NCI-H2196 (cell line): ENCODE data around the gene NACAD.
"Not testable (repeated sequence)": the region's sequence is repeated elsewhere in the genome, so short reads cannot be mapped to it uniquely, and the experiment has no call there.

Experiments
- DNase-seq: peaks from one replicate; lab custom pipeline; 2025; ENCODE audit not compliant: unreplicated experiment; lab: John Stamatoyannopoulos, UW

The NACAD gene

DNA sequence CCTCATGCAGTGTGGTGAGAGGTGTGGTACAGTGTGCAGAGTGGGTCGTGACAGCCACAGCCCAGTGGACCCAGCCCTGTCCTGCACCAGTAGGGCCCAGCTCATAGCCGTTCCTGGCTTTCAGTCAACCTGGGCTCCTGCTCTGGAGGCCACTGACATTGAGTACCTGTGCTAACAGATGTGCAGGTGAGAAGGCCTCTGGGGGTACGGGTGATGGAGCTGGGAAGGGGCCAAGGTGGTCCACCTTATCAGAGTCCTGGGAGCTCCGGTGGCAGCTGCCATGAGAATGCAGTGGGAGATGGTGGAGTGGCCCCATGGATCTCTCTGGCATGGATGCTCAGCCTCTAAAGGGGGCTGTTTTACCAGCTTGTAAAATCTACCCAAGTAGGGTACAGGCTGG, 28.8 kb upstream of the NACAD start:
- DNase-seq, result no peak

DNA sequence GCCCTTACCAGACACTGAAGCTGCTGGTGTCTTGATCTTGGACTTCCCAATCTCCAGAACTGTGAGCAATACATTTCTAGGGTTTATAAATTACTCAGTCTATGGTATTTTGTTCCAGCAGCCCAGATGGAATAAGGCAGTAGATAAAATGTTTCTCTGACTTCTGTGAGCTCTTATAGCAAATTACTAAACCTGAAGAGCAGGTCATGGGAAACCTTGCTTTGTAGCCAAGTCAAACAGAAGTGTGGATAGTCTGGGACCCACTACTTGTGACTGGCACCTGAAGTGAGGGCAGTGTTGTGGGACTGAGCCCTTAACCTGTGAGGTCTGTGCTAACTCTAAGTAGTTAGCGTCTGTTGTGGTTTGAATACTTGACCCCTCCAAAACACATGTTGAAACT, 27.3 kb upstream of the NACAD start:
- DNase-seq, result no peak

GRCh38 chr7:45114926-45115325, 26.2 kb upstream of the NACAD start:
- DNase-seq, result no peak

- not testable (repeated sequence) for DNase-seq
Observed at GRCh38 chr7:45114257-45114656, 25.5 kb upstream of the NACAD start.

GRCh38 chr7:45112648-45113047, 23.9 kb upstream of the NACAD start:
- no peak for DNase-seq

- DNase-seq, result peak; percentile 98
Observed at GRCh38 chr7:45111298-45112223, 22.8 kb upstream of the NACAD start, which contains the start of gene TBRG4. Gene TBRG4, minus strand, starts transcription at chr7:45111697. Its CDS starts 2,460 bp downstream, at chr7:45109237.

DNA sequence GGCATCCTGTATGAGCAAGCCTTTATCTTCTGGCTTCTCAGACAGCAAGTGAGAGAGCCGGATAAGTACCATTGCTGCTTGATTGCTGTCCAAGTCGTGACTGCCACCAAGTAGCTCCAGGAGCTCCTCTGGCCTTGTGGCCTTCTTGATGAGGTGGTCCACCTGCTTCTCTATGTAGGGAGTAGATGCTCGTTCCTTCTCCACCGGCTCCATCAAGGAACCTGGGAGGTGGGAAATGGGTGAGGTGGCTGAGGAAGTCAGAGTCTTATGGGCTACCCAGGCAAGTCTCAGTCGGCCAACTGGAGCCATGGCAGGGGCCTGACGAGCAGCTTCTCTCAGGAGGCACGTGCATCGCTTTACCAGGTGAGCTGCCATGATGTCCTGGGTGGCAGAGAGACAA, 20.1 kb upstream of the NACAD start:
- no peak for DNase-seq

- no peak for DNase-seq
Observed at GRCh38 chr7:45107356-45107755, 18.6 kb upstream of the NACAD start.

DNA sequence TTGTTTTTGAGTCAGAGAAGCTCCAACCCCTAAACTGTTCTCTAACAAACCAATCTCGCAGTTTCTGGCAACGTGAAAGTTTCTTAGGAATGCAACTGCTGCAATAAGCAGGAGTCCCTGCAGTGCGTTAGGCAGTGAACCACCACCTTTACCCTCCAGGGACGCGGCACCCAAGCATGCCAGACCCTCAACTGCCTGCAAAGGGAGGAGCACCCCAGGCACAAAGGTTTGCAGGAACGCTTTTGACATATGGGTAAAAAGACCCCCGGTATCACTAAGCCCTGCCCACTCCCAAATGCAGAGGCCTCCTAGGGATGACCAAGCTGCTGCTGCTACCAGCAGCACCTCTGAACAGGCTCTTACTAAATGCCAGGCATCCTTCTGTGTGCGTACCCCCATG, 18.1 kb upstream of the NACAD start:
- DNase-seq, result no peak

GRCh38 chr7:45105588-45106188, 16.9 kb upstream of the NACAD start:
- DNase-seq, result no peak

- DNase-seq, result no peak
Observed at GRCh38 chr7:45104844-45105587, 16.2 kb upstream of the NACAD start.

- DNase-seq, result no peak
Observed at GRCh38 chr7:45103958-45104843, 15.4 kb upstream of the NACAD start.

GRCh38 chr7:45102785-45103712, 14.3 kb upstream of the NACAD start:
- DNase-seq, result no peak

GRCh38 chr7:45101748-45102147, 13.0 kb upstream of the NACAD start:
- DNase-seq, result no peak

DNA sequence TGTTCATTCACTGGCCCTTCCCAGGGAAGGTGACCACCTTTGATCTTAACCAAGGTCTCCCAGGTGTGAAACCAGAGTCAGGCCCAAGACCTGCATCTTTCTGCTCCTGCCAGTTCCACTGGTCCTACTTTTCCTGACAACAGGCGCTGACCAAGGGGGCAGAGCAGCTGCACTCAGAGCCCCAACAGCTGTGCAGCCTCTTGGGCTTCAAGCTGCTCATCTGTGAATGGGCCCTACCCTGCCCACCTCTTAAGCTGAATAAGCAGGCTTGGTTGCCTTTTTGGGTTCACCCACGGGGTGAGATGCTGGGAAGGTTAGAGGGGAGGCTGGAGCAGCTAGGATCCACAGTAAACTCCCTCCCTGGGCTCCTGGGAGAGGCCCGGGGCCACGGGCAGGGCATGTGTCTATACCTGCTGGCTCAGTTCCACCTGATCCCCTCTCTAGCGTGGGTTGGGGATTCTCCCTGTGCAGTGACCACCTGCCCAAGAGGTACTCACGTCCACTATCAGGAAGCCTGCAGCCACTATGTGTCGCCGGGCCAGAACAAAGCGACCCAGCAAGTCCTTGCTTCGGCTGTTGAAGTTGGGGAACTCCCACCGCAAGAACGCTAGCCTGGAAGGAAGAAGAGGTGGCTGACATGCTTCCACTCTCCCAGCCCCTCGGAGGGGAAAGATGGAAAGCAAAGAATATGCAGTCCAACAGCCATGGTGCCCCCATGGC, 12.2 kb upstream of the NACAD start:
- DNase-seq, result no peak

GRCh38 chr7:45099891-45100760, 11.4 kb upstream of the NACAD start:
- no peak for DNase-seq

DNA sequence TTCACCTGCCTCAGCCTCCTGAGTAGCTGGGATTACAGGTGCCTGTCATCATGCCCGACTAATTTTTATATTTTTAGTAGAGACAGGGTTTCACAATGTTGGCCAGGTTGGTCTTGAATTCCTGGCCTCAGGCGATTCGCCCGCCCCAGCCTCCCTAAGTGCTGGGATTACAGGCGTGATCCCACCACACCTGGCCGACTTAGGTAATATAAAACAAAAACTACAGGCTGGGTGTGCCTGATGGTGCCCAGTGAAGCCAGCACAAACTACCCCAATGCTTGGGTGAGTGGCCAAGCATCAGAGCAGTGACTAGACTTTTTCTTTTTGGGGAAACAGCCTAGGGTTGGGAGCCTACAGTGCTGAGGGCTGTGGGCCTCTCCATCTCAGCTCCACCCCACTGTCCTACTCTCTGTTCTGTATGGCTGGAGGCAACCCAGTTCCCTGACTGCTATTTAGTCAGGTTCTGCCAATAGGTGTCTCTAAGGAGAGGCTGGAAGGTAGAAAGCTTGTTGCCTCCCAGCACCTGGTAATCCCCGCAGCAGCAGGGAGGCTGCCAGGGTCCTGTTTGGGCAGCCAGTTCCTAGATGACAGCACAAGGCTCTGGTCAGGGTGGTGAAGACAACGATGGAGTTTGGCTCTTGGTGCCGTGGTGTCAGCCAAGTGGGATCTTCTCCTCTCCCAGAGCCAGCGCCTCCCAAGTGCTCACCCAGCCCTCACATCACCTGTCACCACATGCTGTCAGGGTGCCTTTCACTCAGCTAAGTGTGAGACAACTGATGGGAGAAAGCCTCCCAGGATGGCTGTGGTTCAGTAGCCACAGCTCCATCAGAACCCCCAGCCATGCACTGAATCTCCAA, 10.4 kb upstream of the NACAD start:
- no peak for DNase-seq
